Vagina (tissue), 2 donors: Measurements from ENCODE around the gene IGLL5. TPM values are rescaled to one million over a fixed set of nuclear protein-coding genes. Genes with fewer than 3 reads are reported as not detected.
"Not testable (repeated sequence)": the region's sequence is repeated elsewhere in the genome, so short reads cannot be mapped to it uniquely, and the experiment has no call there.

Experiments used
- DNase-seq, 2 donors: peaks; one replicate each; pipeline ENCODE4 v3.0.0-alpha.2; 2017; ENCODE audit errors: extremely low spot score in 2 of 2
- H3K27ac ChIP-seq: fragments of 200-600 bp; sonication (generic); one replicate; pipeline ENCODE4 v1.5.1; 2019
- H3K27me3 ChIP-seq: fragments of 200-600 bp; sonication (generic); one replicate; pipeline ENCODE4 v1.5.1; 2019
- H3K36me3 ChIP-seq, 2 donors: fragments of 200-600 bp; sonication (generic); one replicate each; pipeline ENCODE4 v1.5.1; 2017 to 2019
- H3K4me1 ChIP-seq: fragments of 200-600 bp; sonication (generic); one replicate; pipeline ENCODE4 v1.5.1; 2019
- H3K4me3 ChIP-seq, 2 donors: fragments of 200-600 bp; sonication (generic); 1 replicate in 1 of 2; 2 replicates in 1 of 2; pipeline ENCODE4 v1.5.1; 2016 to 2019
- H3K9me3 ChIP-seq: fragments of 200-600 bp; sonication (generic); one replicate; pipeline ENCODE4 v1.5.1; 2019
- POLR2A ChIP-seq, 2 donors: fragments of 450-650 bp; IDR thresholded peaks; one replicate each; pipeline ENCODE4 v1.6.1; 2017; ENCODE audit warnings: antibody characterized with exemption in 2 of 2, mild to moderate bottlenecking in 2 of 2, moderate library complexity in 2 of 2
- POLR2AphosphoS5 ChIP-seq, 2 donors: sonication (generic); formaldehyde crosslinking; IDR thresholded peaks; one replicate each; pipeline ENCODE4 v1.9.0; 2017; ENCODE audit warnings: antibody characterized with exemption in 2 of 2, mild to moderate bottlenecking in 2 of 2, low read depth in 1 of 2; ENCODE audit not compliant: insufficient read depth in 1 of 2
- intact Hi-C: fragments of 100-400 bp; cut with DNase I; formaldehyde crosslinking; loops from one replicate; pipeline ENCODE4 v1.15.1; 2023
- total RNA-seq: library from RNA; depleted of rRNA; stranded (reverse); fragments of >200 nt; gene quantifications from one replicate; pipeline ENCODE4 v1.2.3, GENCODE V29; 2016
- TF ChIP-seq, protein P1 (sequence below), 3 experiments: fragments of 450-650 bp in 2 of 3; fragments of 200-600 bp in 1 of 3; sonication (generic) in 1 of 3; IDR thresholded peaks; one replicate each; pipeline ENCODE4 v1.5.1; 2017 to 2019; ENCODE audit warnings: antibody characterized with exemption in 3 of 3, mild to moderate bottlenecking in 2 of 3, moderate library complexity in 2 of 3

Gene IGLL5
- total RNA-seq, 1 donor from 2014 or later: 1.7 TPM

DNA sequence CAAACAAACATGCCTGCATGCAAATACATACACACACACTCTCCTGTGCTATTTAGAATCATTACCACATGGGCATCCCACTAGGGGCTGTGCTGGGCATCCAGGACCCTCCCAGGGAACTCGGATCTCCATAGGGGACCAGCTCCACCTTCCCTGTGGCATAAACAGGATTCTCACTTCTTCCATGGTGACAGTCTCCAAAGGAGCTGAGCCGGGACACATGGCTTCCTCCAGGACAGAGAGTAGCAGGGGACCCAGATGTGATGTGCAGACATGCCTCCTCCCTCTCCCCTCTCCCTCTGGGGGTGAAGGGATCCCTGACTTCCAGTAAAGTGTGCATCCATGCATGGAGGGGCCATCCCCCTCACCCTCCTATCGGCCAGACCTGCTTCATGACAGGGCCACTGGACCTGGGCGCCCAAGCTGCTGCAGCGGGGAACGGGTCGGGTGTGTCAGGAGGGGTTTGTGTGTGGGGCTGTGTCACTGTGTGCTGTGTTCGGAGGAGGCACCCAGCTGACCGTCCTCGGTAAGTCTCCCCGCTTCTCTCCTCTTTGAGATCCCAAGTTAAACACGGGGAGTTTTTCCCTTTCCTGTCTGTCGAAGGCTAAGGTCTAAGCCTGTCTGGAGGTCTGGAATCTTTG is 33.4 kb downstream of the IGLL5 start:
- no peak for DNase-seq
- TF ChIP-seq, protein P1, sequence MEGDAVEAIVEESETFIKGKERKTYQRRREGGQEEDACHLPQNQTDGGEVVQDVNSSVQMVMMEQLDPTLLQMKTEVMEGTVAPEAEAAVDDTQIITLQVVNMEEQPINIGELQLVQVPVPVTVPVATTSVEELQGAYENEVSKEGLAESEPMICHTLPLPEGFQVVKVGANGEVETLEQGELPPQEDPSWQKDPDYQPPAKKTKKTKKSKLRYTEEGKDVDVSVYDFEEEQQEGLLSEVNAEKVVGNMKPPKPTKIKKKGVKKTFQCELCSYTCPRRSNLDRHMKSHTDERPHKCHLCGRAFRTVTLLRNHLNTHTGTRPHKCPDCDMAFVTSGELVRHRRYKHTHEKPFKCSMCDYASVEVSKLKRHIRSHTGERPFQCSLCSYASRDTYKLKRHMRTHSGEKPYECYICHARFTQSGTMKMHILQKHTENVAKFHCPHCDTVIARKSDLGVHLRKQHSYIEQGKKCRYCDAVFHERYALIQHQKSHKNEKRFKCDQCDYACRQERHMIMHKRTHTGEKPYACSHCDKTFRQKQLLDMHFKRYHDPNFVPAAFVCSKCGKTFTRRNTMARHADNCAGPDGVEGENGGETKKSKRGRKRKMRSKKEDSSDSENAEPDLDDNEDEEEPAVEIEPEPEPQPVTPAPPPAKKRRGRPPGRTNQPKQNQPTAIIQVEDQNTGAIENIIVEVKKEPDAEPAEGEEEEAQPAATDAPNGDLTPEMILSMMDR (IDR thresholded peaks at IDR 0.05): no peak
- TF ChIP-seq POLR2A (IDR thresholded peaks at IDR 0.05) (no peak), POLR2AphosphoS5 (IDR thresholded peaks at IDR 0.05; ENCODE audit: insufficient read depth in 1 of 2, low read depth in 1 of 2) (no peak)
- intact Hi-C loops: no loop called here
- Histone ChIP-seq H3K36me3 (no peaks in the 10 kb centered on the region), H3K4me3 (no peak overlapping the region), H3K4me1 (no peaks in the 10 kb centered on the region), H3K9me3 (no peaks in the 10 kb centered on the region), H3K27me3 (no peaks in the 10 kb centered on the region), H3K27ac (no peak overlapping the region)

DNA sequence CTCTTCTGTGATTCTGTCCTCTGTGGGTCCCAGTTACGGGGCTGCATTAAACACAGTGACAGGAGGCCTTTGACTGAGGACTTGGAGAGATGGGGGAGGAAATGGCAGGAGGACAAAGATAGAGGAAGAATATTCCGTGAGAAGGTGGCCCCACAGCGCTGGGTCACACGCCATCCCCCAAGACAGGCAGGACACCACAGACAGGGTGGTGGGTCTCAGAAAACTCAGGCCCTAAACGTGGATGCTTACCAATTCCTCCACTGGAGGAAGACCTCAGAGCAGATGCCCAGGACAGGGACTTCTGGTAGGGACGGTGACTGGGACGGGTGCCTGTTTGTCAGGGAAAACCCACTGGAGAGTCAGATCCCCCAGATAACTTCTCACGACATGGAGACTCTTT is 34.0 kb downstream of the IGLL5 start:
- H3K36me3 ChIP-seq: no peaks in the 10 kb centered on the region
- no peaks in the 10 kb centered on the region for H3K4me1 ChIP-seq
- intact Hi-C loops: no loop called here
- no peaks in the 10 kb centered on the region for H3K27me3 ChIP-seq
- no peak for TF ChIP-seq POLR2AphosphoS5 (IDR thresholded peaks at IDR 0.05; ENCODE audit: insufficient read depth in 1 of 2, low read depth in 1 of 2)
- no peak overlapping the region for H3K4me3 ChIP-seq
- no peaks in the 10 kb centered on the region for H3K9me3 ChIP-seq
- H3K27ac ChIP-seq: no peak overlapping the region
- no peak for DNase-seq

DNA sequence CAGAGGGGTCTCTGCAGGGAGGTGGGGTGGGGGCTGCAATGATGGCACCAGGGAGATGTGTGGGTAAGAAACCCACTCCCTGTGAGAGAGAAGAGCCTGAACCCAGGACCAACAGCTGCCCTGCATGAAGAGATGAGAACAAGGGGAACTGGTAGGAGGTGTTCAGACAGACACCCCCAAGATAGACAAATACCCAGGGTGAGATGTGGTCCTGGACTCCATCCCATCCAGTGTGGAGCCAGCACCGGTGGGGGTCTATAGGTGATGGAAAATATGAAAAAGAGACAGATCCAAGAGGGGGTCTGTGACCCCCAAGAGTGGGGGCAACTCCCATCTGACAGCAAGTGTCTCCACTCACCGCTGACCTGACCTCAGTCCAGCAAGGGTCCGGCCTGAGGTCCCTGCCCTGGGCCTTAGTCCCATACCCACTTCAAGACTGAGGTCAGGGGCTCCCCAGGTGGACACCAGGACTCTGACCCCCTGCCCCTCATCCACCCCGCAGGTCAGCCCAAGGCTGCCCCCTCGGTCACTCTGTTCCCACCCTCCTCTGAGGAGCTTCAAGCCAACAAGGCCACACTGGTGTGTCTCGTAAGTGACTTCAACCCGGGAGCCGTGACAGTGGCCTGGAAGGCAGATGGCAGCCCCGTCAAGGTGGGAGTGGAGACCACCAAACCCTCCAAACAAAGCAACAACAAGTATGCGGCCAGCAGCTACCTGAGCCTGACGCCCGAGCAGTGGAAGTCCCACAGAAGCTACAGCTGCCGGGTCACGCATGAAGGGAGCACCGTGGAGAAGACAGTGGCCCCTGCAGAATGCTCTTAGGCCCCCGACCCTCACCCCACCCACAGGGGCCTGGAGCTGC is 34.7 kb downstream of the IGLL5 start:
- intact Hi-C loops, DNase-seq, H3K27ac ChIP-seq, H3K9me3 ChIP-seq, H3K4me1 ChIP-seq, H3K27me3 ChIP-seq, H3K4me3 ChIP-seq, H3K36me3 ChIP-seq: not testable (repeated sequence)

DNA sequence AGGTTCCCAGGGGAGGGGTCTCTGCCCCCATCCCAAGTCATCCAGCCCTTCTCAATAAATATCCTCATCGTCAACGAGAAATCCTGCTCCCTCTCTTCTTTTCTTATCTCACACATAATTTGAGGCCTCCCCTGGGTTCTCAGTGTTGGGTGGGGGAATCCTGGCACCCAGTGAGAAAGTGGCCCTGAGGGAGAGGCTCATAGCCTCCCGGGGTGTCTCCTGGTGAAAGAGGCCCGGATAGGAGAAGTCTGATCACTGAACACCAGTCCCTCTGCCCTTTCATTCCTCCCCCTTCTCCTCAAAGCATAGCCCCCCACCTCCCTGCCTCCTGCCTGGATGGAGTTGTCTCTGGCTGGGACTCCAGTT is 35.3 kb downstream of the IGLL5 start:
- Histone ChIP-seq H3K27ac (no peak overlapping the region), H3K4me3 (no peak overlapping the region), H3K36me3 (no peaks in the 10 kb centered on the region), H3K27me3 (no peaks in the 10 kb centered on the region), H3K4me1 (no peaks in the 10 kb centered on the region), H3K9me3 (no peaks in the 10 kb centered on the region)
- no peak for DNase-seq
- intact Hi-C loops: no loop called here
- TF ChIP-seq POLR2AphosphoS5 (IDR thresholded peaks at IDR 0.05; ENCODE audit: insufficient read depth in 1 of 2, low read depth in 1 of 2) (no peak), POLR2A (IDR thresholded peaks at IDR 0.05) (no peak)
- TF ChIP-seq, protein P1 (IDR thresholded peaks at IDR 0.05): no peak

DNA sequence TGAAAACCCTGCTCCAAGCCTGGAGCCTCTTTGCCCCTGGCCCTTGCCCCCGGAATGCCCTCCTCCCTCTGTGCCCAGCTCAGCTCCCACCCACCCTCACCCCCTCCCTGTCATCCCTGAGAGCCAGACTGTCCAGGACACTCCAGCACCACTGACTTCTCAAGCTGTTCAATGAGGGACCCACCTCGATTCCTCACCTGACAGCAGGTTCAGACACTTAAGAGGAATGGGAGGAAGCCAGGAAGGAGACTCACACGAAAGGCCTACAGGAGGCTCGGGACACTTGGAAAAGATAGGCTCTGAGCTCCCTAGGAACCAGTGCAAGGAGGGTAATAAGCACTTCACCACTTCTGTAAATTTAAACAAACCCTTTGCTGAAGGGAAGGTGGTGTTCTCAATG is 35.8 kb downstream of the IGLL5 start:
- Histone ChIP-seq H3K27ac (no peak overlapping the region), H3K9me3 (no peaks in the 10 kb centered on the region), H3K27me3 (no peaks in the 10 kb centered on the region), H3K36me3 (no peaks in the 10 kb centered on the region), H3K4me1 (no peaks in the 10 kb centered on the region), H3K4me3 (no peak overlapping the region)
- no peak for DNase-seq
- TF ChIP-seq POLR2A (IDR thresholded peaks at IDR 0.05) (no peak), POLR2AphosphoS5 (IDR thresholded peaks at IDR 0.05; ENCODE audit: insufficient read depth in 1 of 2, low read depth in 1 of 2) (no peak)
- TF ChIP-seq, protein P1 (IDR thresholded peaks at IDR 0.05): no peak
- intact Hi-C loops: no loop called here

DNA sequence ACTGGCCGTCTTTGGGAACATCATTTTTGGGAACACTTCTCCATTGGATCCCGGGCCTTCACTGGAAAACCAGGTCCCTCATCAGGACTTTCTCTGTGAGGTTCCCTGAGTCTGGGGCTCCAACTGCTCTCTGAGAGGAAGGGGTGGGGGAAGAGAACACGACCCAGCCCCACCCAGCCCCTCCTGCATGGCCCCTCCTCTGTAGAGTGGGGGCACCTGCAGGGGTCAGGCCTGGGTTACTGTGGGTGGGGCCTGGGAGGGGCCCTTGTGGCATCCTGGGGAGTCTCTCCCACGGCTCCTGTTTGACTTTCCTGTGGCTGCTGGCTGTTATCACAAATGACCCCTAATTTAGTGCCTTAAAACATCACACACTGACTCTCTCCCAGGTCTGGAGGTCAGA is 36.3 kb downstream of the IGLL5 start:
- Histone ChIP-seq H3K4me1 (no peaks in the 10 kb centered on the region), H3K27ac (no peak overlapping the region), H3K4me3 (no peak overlapping the region), H3K27me3 (no peaks in the 10 kb centered on the region), H3K36me3 (no peaks in the 10 kb centered on the region), H3K9me3 (no peaks in the 10 kb centered on the region)
- DNase-seq: no peak
- TF ChIP-seq, protein P1 (IDR thresholded peaks at IDR 0.05): no peak
- TF ChIP-seq POLR2AphosphoS5 (IDR thresholded peaks at IDR 0.05; ENCODE audit: insufficient read depth in 1 of 2, low read depth in 1 of 2) (no peak), POLR2A (IDR thresholded peaks at IDR 0.05) (no peak)
- intact Hi-C loops: no loop called here
